ENCODE data around the gene DCTN2. TPM values are rescaled to one million over a fixed set of nuclear protein-coding genes. Genes with fewer than 3 reads are reported as not detected.

DCTN2 gene
- polyA plus RNA-seq, 2 of the 4 experiments (the other 2 are of a cell fraction): 169 to 211 TPM

DNA sequence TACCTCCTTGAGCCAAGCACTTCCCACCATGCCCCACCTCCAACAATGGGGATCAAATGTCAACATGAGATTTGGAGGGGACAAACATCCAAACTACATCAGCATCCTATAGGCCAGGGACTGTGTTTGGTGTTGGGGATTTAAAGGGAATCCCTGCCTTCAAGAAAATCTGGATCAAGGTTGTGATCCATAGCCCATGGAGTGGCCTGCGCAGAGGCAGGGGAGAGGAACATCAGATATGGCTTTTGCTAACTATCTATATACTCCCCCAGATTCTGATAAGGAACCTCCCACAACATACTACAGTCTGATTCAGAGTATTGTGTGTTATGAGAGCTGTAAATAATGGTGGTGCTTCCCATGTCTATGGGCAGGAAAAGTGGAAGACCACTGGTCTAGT lies 7.9 kb upstream of the DCTN2 start:
- Histone ChIP-seq H3K9me3 (no peaks in the 10 kb centered on the region), H3K4me2 (no peak overlapping the region), H3K4me3 (no peak overlapping the region), H3K27ac (no peak overlapping the region), H3K4me1 (peaks cover 12% of the 10 kb centered on the region; the same call in 2 of the 3 replicates)
- POLR2A ChIA-PET: no interaction called here
- no peak for TF ChIP-seq KDM1A (IDR thresholded peaks at IDR 0.05; ENCODE audit: low read depth)
- TF ChIP-seq, protein P1, sequence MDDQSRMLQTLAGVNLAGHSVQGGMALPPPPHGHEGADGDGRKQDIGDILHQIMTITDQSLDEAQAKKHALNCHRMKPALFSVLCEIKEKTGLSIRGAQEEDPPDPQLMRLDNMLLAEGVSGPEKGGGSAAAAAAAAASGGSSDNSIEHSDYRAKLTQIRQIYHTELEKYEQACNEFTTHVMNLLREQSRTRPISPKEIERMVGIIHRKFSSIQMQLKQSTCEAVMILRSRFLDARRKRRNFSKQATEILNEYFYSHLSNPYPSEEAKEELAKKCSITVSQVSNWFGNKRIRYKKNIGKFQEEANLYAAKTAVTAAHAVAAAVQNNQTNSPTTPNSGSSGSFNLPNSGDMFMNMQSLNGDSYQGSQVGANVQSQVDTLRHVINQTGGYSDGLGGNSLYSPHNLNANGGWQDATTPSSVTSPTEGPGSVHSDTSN (IDR thresholded peaks at IDR 0.05): no peak
- no peak for FAIRE-seq
- ATAC-seq: no peak
- CTCF ChIA-PET: interaction anchor here (0.8 to 4.8 kb wide), 4 partner anchors 21 to 291 kb away, joined by 3 to 18 read pairs (median 4); partner anchors contain the start of gene B4GALNT1
- 77% methylated on average over 1 of the region's 1 CpG for WGBS (ENCODE audit: missing lambda C conversion rate)
- no peak for DNase-seq (ENCODE audit: low read depth in 1 of 2, low spot score in 1 of 2)

DNA sequence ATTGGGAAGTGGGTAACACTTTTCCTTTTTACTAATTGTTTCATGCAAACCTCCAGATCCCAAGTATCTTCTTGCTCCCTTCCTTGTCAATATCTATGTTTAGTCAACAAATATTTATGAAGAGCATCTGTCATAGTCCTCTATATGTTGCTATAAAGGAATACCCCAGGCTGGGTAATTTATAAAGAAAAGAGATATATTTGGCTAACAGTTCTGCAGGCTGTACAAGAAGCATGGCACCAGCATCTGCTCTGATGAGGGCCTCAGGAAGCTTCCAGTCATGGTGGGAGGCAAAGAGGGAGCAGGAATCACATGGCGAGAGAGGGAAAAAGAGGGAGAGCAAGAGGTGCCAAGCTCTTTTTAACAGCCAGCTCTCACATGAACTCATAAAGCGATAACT lies 7.5 kb upstream of the DCTN2 start:
- ChIA-PET CTCF (interaction anchor here (0.8 to 4.8 kb wide), 3 partner anchors 21 to 78 kb away, joined by 3 to 18 read pairs (median 6); partner anchors contain the start of gene B4GALNT1), POLR2A (no interaction called here)
- DNase-seq (ENCODE audit: low read depth in 1 of 2, low spot score in 1 of 2) (no peak), ATAC-seq (no peak), FAIRE-seq (no peak)
- H3K4me2 ChIP-seq: no peak overlapping the region
- no peak overlapping the region for H3K4me3 ChIP-seq
- TF ChIP-seq KDM5A (IDR thresholded peaks at IDR 0.05): no peak
- no peak for TF ChIP-seq KDM1A (IDR thresholded peaks at IDR 0.05; ENCODE audit: low read depth)
- TF ChIP-seq, protein P1 (IDR thresholded peaks at IDR 0.05): no peak
- TF ChIP-seq RARB (CRISPR knock-in tag; IDR thresholded peaks at IDR 0.05): no peak
- TF ChIP-seq JUNB (IDR thresholded peaks at IDR 0.05): no peak
- TF ChIP-seq FOSL2 (IDR thresholded peaks at IDR 0.05): no peak
- no peak for TF ChIP-seq FOSL2 (CRISPR knock-in tag; IDR thresholded peaks at IDR 0.05)
- no peak for TF ChIP-seq CEBPB (IDR thresholded peaks at IDR 0.05)
- no peak for TF ChIP-seq MAFK (IDR thresholded peaks at IDR 0.05; ENCODE audit: partially characterized antibody)
- no peak for TF ChIP-seq RFX5 (IDR thresholded peaks at IDR 0.05)
- TF ChIP-seq, protein P2, sequence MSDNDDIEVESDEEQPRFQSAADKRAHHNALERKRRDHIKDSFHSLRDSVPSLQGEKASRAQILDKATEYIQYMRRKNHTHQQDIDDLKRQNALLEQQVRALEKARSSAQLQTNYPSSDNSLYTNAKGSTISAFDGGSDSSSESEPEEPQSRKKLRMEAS (IDR thresholded peaks at IDR 0.05): no peak
- TF ChIP-seq, protein P3, sequence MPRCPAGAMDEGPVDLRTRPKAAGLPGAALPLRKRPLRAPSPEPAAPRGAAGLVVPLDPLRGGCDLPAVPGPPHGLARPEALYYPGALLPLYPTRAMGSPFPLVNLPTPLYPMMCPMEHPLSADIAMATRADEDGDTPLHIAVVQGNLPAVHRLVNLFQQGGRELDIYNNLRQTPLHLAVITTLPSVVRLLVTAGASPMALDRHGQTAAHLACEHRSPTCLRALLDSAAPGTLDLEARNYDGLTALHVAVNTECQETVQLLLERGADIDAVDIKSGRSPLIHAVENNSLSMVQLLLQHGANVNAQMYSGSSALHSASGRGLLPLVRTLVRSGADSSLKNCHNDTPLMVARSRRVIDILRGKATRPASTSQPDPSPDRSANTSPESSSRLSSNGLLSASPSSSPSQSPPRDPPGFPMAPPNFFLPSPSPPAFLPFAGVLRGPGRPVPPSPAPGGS (IDR thresholded peaks at IDR 0.05): no peak
- H3K9me3 ChIP-seq: no peaks in the 10 kb centered on the region
- WGBS (ENCODE audit: missing lambda C conversion rate): 90% methylated on average over 2 of the region's 2 CpGs
- H3K4me1 ChIP-seq: peaks cover 13% of the 10 kb centered on the region; the same call in 2 of the 3 replicates
- H3K27ac ChIP-seq: no peak overlapping the region

DNA sequence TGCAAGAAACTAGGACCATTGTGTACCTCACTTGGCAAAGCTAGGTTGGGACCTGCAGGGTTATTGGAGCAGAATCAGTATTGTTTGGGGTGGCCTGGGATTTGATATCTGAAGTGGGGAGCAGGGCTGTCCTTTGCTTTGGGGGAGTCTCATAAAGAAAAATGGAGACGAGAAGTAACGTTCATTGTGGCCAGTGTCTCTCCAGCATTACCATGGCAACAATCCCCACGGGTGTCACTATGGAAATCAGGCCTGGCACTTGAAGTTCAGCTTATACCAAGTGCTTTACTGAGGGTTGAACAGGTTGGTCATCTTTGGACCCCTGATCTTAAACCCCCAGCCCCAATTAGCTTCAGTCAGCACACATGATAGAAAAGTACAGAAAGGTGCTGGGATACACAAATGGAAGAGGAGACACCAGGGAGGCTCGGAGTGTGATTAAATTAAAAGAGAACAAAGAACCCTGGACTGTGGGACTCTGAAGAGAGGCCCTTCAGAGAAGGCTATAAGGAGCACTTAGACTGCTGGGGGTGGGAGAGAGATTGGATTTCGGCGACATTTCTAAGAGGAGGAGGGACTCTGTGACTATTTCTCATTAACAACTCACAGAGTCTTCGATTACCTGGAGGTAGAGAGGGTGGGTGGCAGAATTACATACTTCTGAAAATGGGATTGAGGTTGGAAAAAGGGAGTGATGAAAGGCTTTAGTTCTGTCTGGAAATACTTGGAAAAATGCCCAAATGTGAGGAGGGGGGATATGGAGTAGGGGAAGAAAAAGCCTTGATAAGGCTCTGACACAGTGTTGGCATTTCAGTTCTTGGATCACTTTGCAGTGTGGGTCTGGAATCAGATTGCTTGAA lies 6.6 kb upstream of the DCTN2 start:
- Histone ChIP-seq H3K4me1 (peaks cover 15% of the 10 kb centered on the region; the same call in 2 of the 3 replicates), H3K4me2 (peak overlapping the region; percentile 22; the same call in 2 of the 3 replicates), H3K4me3 (no peak overlapping the region), H3K9me3 (no peaks in the 10 kb centered on the region), H3K27ac (peak overlapping the region in 1 of 2 experiments; percentile 1; a peak in 1 of 6 replicates)
- ChIA-PET POLR2A (interaction anchor here (0.6 kb wide), 1 partner anchor 90 kb away, joined by 4 read pairs; no protein-coding TSS in a partner anchor), CTCF (interaction anchor here (0.8 to 4.8 kb wide), 8 partner anchors 22 to 180 kb away, joined by 3 to 18 read pairs (median 4); partner anchors contain the start of gene B4GALNT1)
- DNase-seq (ENCODE audit: low read depth in 1 of 2, low spot score in 1 of 2) (no peak), ATAC-seq (no peak), FAIRE-seq (no peak)
- WGBS (ENCODE audit: missing lambda C conversion rate): 62% methylated on average over 7 of the region's 7 CpGs
- TF ChIP-seq, protein P4, sequence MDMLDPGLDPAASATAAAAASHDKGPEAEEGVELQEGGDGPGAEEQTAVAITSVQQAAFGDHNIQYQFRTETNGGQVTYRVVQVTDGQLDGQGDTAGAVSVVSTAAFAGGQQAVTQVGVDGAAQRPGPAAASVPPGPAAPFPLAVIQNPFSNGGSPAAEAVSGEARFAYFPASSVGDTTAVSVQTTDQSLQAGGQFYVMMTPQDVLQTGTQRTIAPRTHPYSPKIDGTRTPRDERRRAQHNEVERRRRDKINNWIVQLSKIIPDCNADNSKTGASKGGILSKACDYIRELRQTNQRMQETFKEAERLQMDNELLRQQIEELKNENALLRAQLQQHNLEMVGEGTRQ (IDR thresholded peaks at IDR 0.05): no peak
- no peak for TF ChIP-seq FOSL2 (IDR thresholded peaks at IDR 0.05)
- no peak for TF ChIP-seq FOSL2 (CRISPR knock-in tag; IDR thresholded peaks at IDR 0.05)
- TF ChIP-seq TFCP2L1 (CRISPR knock-in tag; IDR thresholded peaks at IDR 0.05): no peak
- no peak for TF ChIP-seq CHD4 (IDR thresholded peaks at IDR 0.05; ENCODE audit: borderline replicate concordance)
- no peak for TF ChIP-seq HEYL (CRISPR knock-in tag; IDR thresholded peaks at IDR 0.05)
- TF ChIP-seq, protein P5, sequence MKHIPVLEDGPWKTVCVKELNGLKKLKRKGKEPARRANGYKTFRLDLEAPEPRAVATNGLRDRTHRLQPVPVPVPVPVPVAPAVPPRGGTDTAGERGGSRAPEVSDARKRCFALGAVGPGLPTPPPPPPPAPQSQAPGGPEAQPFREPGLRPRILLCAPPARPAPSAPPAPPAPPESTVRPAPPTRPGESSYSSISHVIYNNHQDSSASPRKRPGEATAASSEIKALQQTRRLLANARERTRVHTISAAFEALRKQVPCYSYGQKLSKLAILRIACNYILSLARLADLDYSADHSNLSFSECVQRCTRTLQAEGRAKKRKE (CRISPR knock-in tag; IDR thresholded peaks at IDR 0.05; ENCODE audit: low read depth): no peak
- no peak for TF ChIP-seq ZNF302 (CRISPR knock-in tag; IDR thresholded peaks at IDR 0.05)
- TF ChIP-seq, protein P6, sequence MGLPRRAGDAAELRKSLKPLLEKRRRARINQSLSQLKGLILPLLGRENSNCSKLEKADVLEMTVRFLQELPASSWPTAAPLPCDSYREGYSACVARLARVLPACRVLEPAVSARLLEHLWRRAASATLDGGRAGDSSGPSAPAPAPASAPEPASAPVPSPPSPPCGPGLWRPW (IDR thresholded peaks at IDR 0.05): no peak
- no peak for TF ChIP-seq GATA3 (IDR thresholded peaks at IDR 0.05; ENCODE audit: borderline replicate concordance)
- TF ChIP-seq NFE2L2 (conservative IDR thresholded peaks at IDR 0.05; ENCODE audit: low read length): no peak
- TF ChIP-seq RCOR1 (IDR thresholded peaks at IDR 0.05; ENCODE audit: low read depth, low read length): no peak
- no peak for TF ChIP-seq CHD2 (IDR thresholded peaks at IDR 0.05; ENCODE audit: low read length, partially characterized antibody)
- TF ChIP-seq FOXS1 (CRISPR knock-in tag; IDR thresholded peaks at IDR 0.05): no peak
- no peak for TF ChIP-seq JUN (IDR thresholded peaks at IDR 0.05)

All from A549 (cell line).